AG10803 (cell line): ENCODE results near the gene COX7A2.

ENCODE experiments used
- DNase-seq: peaks from one replicate; pipeline ENCODE4 v3.0.0; 2010; ENCODE audit warnings: low read depth
- H3K4me3 ChIP-seq: 2 replicates; pipeline ENCODE4 v1.5.1; 2011; ENCODE audit warnings: mild to moderate bottlenecking, low read length, control low read depth
- CTCF ChIP-seq: conservative IDR thresholded peaks from 2 replicates; pipeline ENCODE4 v1.5.1; 2011; ENCODE audit warnings: mild to moderate bottlenecking, low read length, control low read depth, inconsistent platforms

Gene COX7A2

GRCh38 chr6:75280131-75280855 is 36.7 kb upstream of the COX7A2 start:
- H3K4me3 ChIP-seq: peak overlapping the region; percentile 16
- DNase-seq: peak; percentile 58
- no peak for TF ChIP-seq CTCF

- no peak overlapping the region for H3K4me3 ChIP-seq
- no peak for DNase-seq
- TF ChIP-seq CTCF: no peak
Measured at GRCh38 chr6:75279418-75279817, 35.8 kb upstream of the COX7A2 start.

- H3K4me3 ChIP-seq: no peak overlapping the region
- TF ChIP-seq CTCF: no peak
Measured at GRCh38 chr6:75278474-75279077, 35.0 kb upstream of the COX7A2 start.

GRCh38 chr6:75275067-75275466 is 31.5 kb upstream of the COX7A2 start:
- peak; percentile 77 for DNase-seq
- TF ChIP-seq CTCF: no peak
- no peak overlapping the region for H3K4me3 ChIP-seq

More at GRCh38 chr6:75278474-75279077, 35.0 kb upstream of the COX7A2 start:
- DNase-seq: no peak

GRCh38 chr6:75273009-75273408 is 29.4 kb upstream of the COX7A2 start:
- no peak for TF ChIP-seq CTCF
- DNase-seq: no peak
- H3K4me3 ChIP-seq: no peak overlapping the region

GRCh38 chr6:75272145-75272840 is 28.7 kb upstream of the COX7A2 start:
- TF ChIP-seq CTCF: no peak
- no peak overlapping the region for H3K4me3 ChIP-seq
- DNase-seq: peak; percentile 78

GRCh38 chr6:75268988-75269354 is 25.4 kb upstream of the COX7A2 start:
- H3K4me3 ChIP-seq: no peak overlapping the region
- TF ChIP-seq CTCF: no peak
- no peak for DNase-seq
